ENCODE results near the gene GALNT14.

GALNT14 gene

GRCh38 chr2:30964334-30965005, 173.8 kb downstream of the GALNT14 start:
- no peak overlapping the region for H3K4me3 ChIP-seq (ENCODE audit: low read depth, low read length)
- no peak for TF ChIP-seq CTCF (IDR thresholded peaks at IDR 0.05; ENCODE audit: borderline replicate concordance, insufficient read depth, low read depth, low read length)

- no peak overlapping the region for H3K4me3 ChIP-seq (ENCODE audit: low read depth, low read length)
- no peak for TF ChIP-seq CTCF (IDR thresholded peaks at IDR 0.05; ENCODE audit: borderline replicate concordance, insufficient read depth, low read depth, low read length)
Measured at GRCh38 chr2:30963184-30963583, 175.1 kb downstream of the GALNT14 start.

DNA sequence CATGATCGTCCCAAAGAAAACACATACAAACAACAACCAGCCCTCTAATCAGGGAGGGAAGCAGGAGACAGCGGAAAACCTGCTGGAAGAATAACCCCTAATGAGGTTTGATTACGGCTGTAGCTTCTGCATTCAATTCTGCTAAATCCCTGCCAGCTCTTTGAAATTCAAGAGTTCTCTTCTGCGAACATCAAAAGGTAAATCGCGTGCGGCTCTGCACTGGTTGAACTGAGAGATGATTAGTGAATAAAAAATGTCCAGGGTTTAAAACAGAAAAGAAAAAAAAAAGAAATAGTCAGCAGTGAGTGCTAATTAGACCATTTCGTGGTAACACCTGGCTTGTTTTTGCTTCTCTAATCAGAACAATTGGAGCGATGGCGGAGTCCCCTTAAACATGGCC, 178.0 kb downstream of the GALNT14 start:
- no peak overlapping the region for H3K4me3 ChIP-seq (ENCODE audit: low read depth, low read length)
- TF ChIP-seq CTCF (IDR thresholded peaks at IDR 0.05; ENCODE audit: borderline replicate concordance, insufficient read depth, low read depth, low read length): no peak

GRCh38 chr2:30959653-30960052, 178.6 kb downstream of the GALNT14 start:
- TF ChIP-seq CTCF (IDR thresholded peaks at IDR 0.05; ENCODE audit: borderline replicate concordance, insufficient read depth, low read depth, low read length): no peak
- no peak overlapping the region for H3K4me3 ChIP-seq (ENCODE audit: low read depth, low read length)

GRCh38 chr2:30958918-30959265, 179.3 kb downstream of the GALNT14 start:
- no peak overlapping the region for H3K4me3 ChIP-seq (ENCODE audit: low read depth, low read length)
- no peak for TF ChIP-seq CTCF (IDR thresholded peaks at IDR 0.05; ENCODE audit: borderline replicate concordance, insufficient read depth, low read depth, low read length)

DNA sequence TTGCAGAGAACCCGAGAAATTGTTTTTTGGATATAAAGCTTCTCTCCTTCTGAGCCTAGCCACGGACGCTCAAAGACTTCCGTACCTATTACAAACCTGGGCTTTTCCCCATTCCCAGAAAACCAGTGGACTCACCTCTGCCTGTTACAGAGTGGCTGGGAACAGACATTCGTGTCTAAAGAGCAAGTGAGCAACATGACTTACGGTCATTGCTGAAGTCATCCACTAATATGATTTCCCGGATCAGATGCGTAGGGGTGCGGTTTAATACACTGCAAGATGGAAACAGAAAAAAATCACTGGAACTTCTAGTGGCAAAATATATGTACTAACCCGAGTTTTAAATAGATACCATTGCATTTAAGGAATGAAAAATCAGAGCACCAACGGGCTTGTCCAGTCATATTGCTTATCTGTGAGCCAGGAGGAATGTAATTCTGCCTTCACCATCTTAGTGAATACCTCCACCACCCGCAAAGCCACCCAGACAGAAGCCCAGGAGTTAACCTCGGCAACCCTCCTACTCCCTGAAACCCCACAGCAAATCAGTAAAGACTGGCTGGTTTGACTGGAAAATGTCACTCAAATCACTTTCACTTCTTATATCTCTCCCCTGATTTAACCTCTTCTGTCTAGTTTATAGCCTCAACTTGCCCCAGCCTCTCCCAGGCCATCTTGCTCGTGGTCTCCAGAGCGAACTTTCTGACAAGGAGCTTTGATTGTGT, 179.9 kb downstream of the GALNT14 start:
- no peak for TF ChIP-seq CTCF (IDR thresholded peaks at IDR 0.05; ENCODE audit: borderline replicate concordance, insufficient read depth, low read depth, low read length)
- H3K4me3 ChIP-seq (ENCODE audit: low read depth, low read length): no peak overlapping the region

DNA sequence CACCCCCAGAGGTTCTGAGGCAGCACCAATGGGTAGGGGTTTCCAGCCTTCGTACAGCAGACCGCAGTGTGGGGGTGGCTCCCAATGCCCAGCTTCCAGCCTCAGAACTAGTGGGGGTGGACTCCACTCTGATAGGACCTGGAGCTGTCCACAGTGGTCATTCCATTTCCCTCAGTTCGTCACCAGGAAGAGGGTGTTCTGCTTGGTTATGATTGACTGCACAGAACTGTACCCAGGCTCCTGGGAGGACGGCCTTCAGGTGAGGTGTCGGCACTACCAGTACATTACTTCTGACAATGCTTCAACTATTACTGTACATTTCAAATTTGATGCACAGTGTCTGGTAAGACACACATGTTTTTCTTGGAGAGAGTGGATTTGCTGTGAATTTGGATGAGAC, 180.6 kb downstream of the GALNT14 start:
- no peak for TF ChIP-seq CTCF (IDR thresholded peaks at IDR 0.05; ENCODE audit: borderline replicate concordance, insufficient read depth, low read depth, low read length)
- H3K4me3 ChIP-seq (ENCODE audit: low read depth, low read length): no peak overlapping the region

Measured in GM12875 (cell line).